ENCODE data around the gene RPLP2.
A peak's percentile ranks its signal among the peaks of the same experiment; 100 is the strongest.

The RPLP2 gene

DNA sequence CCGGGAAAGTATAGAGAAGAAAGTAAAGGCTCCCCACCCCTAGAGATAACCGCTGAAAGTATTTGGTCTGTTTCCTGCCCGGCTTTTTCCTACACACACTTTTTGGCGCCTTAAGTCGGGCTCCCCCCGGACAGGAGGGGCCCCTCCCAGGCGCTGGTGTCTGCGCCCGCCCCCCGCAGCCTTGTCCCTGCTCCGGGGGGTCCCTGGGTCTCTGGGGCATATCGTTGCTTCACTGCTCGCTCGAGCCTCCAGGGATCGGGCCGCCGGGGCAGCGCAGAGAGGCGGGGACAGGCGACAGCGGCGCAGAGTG, 17.0 kb downstream of the RPLP2 start:
- DNase-seq = no peak

DNA sequence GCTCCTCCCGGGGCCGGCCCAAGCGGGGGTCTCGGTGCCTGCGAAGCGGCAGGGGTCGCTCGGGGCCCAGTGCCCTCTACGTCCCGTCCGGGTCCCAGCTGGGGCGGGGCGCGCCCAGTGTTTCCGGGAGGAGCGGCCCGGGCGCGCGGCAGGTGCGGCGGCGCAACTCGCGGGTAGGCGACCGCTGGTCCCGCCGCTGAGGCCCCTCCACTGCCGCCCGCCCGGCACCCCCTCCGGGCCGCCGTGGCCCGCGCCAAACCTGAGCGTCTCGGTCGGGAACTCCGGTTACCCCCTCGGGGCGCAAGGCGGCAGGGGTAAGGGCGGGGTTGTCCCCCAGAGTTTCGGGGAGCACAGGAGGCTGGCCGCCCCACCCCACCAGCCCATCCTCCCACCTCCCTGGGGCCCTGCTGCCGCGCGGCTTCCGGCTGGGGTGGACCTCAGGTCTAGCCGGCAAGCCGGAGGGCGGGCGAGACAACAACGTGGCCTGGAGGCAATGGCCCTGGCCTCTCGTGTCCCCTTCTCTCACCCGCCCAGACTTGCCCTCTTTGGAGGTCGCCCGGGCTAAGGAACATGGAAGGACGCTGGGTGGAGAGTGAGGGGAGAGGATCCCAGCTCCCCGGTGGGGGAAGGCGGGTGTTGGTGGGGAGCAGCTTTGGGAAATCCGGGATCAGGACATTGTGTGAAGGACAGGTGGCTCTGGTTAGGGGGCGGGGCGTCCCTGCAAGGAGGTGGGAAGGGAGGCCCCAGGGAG, 17.6 kb downstream of the RPLP2 start:
- no peak for DNase-seq

GRCh38 chr11:827897-828192, 18.1 kb downstream of the RPLP2 start, which contains the start of gene CRACR2B:
Gene CRACR2B (plus strand): TSS chr11:827919. CDS start chr11:828608, 689 bp downstream.
- no peak for DNase-seq

- DNase-seq = no peak
Observed at GRCh38 chr11:828506-829175, 18.9 kb downstream of the RPLP2 start.

DNA sequence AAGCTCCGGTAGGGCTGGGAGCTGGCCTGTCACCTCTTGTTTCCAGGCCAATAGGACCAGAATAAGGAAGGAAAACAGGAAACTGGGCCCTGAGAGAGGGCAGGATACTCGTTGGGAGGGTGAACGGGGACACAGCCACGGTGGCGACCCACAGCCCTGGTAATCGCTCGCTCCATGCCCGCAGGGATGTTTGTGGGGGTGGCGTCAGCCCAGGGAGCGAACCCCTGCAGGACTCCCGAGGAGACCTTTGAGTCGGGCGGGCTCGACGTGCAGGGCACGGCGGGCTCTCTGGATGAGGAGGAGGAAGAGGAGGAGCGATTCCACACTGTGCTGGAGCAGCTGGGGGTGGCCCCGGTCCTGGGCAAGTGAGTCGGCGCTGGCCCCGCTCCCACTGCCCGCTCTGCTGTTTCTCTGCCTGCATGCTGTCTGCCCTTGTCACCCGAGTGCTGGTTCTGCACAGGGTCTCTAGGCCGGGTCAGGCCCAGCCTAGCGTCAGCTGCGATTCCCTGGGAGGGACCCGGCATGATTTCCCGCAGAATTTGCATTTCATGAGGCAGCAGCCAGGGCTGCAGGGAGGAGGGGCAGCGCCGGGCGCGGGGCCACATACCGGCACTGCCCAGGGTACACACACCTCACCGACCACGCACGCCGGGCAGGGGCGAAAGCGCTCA, 19.5 kb downstream of the RPLP2 start:
- no peak for DNase-seq

- DNase-seq = no peak
Observed at GRCh38 chr11:829847-830294, 20.1 kb downstream of the RPLP2 start.

DNA sequence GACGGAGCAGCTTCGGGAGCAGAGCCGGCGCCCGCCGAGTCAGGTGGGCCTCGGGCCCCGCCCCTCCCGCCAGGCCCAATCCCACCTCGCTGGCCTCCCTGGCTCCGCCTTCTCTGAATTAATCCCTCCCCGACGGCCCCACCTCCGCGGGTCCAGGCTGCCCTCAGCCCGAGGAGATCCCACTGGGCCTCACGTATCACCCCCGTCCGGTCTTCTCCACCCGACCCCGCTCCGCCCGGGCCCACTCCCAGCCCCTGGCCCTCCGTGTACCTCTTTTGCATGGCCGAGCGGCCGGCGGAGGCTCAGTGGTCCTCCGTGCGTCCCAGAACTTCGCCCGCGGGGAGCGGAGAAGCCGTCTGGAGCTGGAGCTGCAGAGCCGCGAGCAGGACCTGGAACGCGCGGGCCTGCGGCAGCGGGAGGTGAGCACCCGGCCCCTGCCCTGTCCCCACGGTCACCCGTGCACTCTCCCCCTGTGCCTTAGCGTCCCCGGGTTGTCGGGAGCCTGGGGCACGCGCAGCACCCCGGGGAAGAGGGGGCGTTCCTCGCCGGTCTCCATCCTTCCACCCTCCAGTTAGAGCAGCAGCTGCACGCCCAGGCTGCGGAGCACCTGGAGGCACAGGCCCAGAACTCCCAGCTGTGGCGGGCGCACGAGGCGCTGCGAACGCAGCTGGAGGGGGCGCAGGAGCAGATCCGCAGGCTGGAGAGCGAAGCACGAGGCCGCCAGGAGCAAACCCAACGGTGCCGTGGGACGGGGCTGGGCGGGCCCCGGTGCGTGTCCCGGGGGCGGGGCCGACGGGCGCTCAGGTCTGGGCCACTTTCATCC, 20.7 kb downstream of the RPLP2 start:
- DNase-seq = peak; percentile 59 to 68

DNA sequence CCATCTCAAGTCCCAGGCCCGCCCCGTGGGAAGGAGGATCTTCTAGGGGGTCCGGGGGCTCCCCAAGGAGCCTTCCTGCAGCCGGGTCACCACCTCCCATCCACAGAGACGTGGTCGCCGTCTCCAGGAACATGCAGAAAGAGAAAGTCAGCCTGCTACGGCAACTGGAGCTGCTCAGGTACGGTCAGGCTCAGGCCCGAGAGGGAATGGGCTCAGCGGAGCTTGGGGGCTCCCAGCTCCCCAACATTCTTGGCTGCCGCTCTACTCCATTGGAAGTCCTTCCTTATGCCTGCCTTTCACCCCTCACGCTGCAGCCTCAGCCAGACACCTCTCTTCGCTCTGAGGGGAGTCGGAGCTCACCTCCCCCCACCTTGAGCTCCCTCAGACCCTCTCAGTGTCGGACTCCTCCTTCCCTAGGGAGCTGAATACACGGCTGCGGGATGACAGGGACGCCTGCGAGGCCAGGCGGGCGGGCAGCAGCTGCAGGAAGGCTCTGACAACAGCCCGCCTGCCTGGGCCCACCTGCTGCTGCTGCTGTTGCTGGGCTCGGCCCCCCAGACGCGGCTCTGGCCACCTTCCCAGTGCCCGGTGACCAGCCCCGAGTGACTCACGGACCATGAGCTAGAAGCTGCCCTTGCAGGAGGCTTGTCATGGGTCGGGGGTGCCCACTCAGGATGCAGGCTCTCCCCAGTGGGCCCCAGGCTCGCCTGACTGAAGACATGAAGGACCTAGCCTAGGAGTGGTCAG, 21.5 kb downstream of the RPLP2 start:
- DNase-seq = no peak

- DNase-seq = no peak
Observed at GRCh38 chr11:831961-832528, 22.3 kb downstream of the RPLP2 start.

- DNase-seq = peak in 1 of 2 donors; percentile 48
Observed at GRCh38 chr11:832529-833113, 22.9 kb downstream of the RPLP2 start, which contains the start of gene CD151. Gene CD151 (plus strand): TSS chr11:832952. CDS start chr11:836070, 3,118 bp downstream.

- peak; percentile 30 to 31 for DNase-seq
Observed at GRCh38 chr11:833114-833791, 23.5 kb downstream of the RPLP2 start.

DNA sequence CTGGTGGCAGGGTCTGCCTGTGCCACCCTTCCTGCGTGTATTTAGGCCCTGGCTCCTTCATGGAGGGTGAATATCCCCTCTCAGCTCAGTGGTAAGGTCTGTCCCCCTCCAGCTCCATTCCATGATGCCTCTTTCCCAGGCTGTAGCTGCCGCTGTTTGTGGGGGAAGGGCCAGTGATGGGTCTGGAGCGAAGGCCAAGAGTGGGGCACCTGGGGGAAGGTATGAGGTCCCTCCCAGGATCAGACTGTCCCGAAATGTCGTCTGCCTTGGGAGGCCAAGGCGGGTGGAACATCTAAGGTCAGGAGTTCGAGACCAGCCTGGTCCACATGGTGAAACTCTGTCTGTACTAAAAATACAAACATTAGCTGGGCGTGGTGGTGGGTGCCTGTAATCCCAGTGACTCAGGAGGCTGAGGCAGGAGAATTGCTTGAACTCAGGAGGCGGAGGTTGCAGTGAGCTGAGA, 24.1 kb downstream of the RPLP2 start:
- no peak for DNase-seq

- no peak for DNase-seq
Observed at GRCh38 chr11:834371-835316, 24.9 kb downstream of the RPLP2 start.

DNA sequence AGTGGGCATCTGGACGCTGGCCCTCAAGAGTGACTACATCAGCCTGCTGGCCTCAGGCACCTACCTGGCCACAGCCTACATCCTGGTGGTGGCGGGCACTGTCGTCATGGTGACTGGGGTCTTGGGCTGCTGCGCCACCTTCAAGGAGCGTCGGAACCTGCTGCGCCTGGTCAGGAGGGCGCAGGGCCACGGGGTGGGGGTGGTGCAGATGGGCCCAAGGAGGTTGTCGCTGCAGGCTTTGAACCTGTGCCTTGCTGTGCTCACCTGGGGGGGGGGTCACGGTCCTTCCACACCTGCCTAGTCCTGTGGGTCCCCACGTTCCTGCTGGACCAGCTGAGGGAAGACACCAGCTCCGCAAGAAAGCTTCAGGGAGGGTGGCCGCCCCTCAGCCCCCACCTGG, 26.5 kb downstream of the RPLP2 start:
- no peak for DNase-seq

DNA sequence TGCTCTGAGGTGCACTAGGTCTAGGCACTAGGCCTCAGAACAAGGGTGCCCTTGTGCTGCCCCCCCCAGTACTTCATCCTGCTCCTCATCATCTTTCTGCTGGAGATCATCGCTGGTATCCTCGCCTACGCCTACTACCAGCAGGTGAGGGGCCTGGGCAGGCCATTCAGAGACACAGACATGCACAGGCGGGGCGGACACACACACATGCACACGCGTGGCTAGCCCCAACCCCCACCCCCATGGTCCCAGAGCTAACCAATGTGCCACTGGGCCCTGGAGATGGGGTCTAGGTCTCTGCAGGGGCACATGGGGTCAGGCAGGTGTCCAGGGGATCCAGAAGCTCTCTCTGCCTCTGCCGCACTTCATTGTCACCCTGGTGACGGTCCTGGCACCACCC, 26.9 kb downstream of the RPLP2 start:
- DNase-seq = no peak

- no peak for DNase-seq
Observed at GRCh38 chr11:837189-837989, 27.6 kb downstream of the RPLP2 start.

DNA sequence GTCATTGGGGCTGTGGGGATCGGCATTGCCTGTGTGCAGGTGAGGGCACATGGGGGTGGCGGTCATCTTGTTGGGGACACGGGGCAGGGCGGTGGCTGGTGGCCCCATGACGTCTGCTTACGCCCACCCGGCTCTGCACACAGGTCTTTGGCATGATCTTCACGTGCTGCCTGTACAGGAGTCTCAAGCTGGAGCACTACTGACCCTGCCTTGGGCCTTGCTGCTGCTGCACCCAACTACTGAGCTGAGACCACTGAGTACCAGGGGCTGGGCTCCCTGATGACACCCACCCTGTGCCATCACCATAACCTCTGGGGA, 28.2 kb downstream of the RPLP2 start:
- DNase-seq = no peak

- DNase-seq = no peak
Observed at GRCh38 chr11:838441-839279, 28.9 kb downstream of the RPLP2 start.

Data from CD4-positive, alpha-beta T cell treated with Interleukin-4 for 1 hour (primary cell).